Measurements from ENCODE around the gene FBP1.

The FBP1 gene

GRCh38 chr9:94648185-94648584 lies 8.9 kb upstream of the FBP1 start:
- H3K4me3 ChIP-seq (ENCODE audit: control insufficient read depth, low read depth, low read length), result no peak overlapping the region
- DNase-seq (ENCODE audit: low read depth), result no peak
- no peak for TF ChIP-seq CTCF (IDR thresholded peaks at IDR 0.05; ENCODE audit: control insufficient read depth, insufficient read depth, low read depth, low read length, missing control alignments)

DNA sequence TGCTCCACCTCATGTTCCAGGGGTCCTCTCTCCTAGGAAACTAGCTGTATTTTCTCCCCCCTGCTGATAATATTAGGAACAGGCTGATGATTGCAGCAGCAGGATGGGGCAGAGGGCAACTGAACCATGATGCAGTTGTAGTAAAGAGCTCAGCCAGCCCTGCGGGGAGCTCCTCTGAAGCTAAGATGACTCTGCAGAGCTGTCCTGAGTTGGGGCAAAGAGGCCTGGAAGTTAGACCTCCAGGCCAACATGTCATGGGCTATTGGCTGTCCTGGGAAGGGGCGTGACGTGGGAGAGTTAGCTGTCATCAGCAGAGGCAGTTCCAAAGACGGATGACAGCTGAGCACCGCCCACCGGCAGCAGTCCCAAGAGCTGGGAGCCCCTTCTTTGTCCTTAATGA lies 6.6 kb upstream of the FBP1 start:
- TF ChIP-seq CTCF (IDR thresholded peaks at IDR 0.05; ENCODE audit: control insufficient read depth, insufficient read depth, low read depth, low read length, missing control alignments), result no peak
- H3K4me3 ChIP-seq (ENCODE audit: control insufficient read depth, low read depth, low read length), result no peak overlapping the region
- DNase-seq (ENCODE audit: low read depth), result no peak

- no peak overlapping the region for H3K4me3 ChIP-seq (ENCODE audit: control insufficient read depth, low read depth, low read length)
- no peak for TF ChIP-seq CTCF (IDR thresholded peaks at IDR 0.05; ENCODE audit: control insufficient read depth, insufficient read depth, low read depth, low read length, missing control alignments)
- DNase-seq (ENCODE audit: low read depth), result no peak
These were observed 5.2 kb upstream of the FBP1 start for GRCh38 chr9:94644543-94644942.

- no peak for TF ChIP-seq CTCF (IDR thresholded peaks at IDR 0.05; ENCODE audit: control insufficient read depth, insufficient read depth, low read depth, low read length, missing control alignments)
- no peak for DNase-seq (ENCODE audit: low read depth)
- no peak overlapping the region for H3K4me3 ChIP-seq (ENCODE audit: control insufficient read depth, low read depth, low read length)
These were observed 4.4 kb upstream of the FBP1 start for GRCh38 chr9:94643741-94644140.

DNA sequence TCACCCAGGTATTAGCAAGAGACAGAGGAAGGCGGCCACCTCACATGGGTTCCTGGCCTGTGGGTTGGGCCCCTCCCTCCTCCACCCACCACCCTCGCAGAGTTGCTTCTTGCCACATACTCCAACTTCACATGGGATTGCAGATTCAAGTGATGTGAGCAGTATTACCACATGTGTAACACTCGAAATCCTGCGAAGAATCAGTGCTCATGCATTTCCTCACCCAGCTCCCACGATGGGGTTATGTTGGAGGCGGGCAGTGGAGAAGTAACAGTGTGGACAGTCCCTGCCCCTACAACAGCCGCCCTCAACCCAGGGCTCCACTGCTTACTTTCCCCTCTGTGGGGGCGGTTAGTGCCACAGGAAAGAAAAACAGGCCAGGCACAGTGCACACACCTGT lies 3.9 kb upstream of the FBP1 start:
- DNase-seq (ENCODE audit: low read depth), result no peak
- no peak overlapping the region for H3K4me3 ChIP-seq (ENCODE audit: control insufficient read depth, low read depth, low read length)
- no peak for TF ChIP-seq CTCF (IDR thresholded peaks at IDR 0.05; ENCODE audit: control insufficient read depth, insufficient read depth, low read depth, low read length, missing control alignments)

DNA sequence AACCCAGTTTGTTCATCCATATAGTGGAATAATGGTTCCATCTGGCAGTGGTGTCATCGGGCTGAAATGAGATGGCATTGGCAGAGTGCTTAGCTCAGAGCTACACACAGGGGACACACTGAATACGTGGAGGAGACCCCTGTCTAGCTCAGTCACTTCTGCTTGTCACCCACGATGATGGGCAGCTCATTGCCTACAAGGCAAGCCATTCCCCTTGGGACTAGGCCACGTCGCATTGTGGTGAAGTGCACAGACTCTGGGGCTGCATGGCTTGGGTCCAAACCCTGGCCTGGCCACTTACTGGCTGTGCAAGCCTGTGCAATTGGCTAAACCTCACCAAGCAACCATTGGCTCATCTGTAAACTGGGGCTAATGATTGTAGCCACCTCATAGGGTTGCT lies 3.2 kb upstream of the FBP1 start:
- DNase-seq (ENCODE audit: low read depth), result no peak
- no peak for TF ChIP-seq CTCF (IDR thresholded peaks at IDR 0.05; ENCODE audit: control insufficient read depth, insufficient read depth, low read depth, low read length, missing control alignments)
- H3K4me3 ChIP-seq (ENCODE audit: control insufficient read depth, low read depth, low read length), result no peak overlapping the region

DNA sequence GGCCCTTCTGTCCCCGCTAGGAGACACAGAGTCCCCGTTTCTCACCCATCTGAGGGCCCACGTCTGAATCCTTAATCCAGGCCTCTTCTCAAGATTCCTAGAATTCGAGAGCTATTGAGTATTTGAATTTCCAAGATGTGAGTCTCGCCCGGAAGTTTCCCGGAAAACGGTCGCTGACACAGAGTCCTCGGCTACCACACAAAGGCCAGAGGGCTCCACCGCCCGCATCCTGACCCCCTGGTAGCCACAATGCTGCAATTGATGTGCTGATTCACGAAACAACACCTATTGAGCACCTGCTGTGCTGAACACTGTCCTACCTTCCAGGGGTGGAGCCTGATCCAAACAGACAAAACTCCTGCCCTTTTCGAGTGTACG lies 670 bp upstream of the FBP1 start:
- TF ChIP-seq CTCF (IDR thresholded peaks at IDR 0.05; ENCODE audit: control insufficient read depth, insufficient read depth, low read depth, low read length, missing control alignments), result no peak
- no peak overlapping the region; the same call in 1 of the 2 replicates for H3K4me3 ChIP-seq (ENCODE audit: control insufficient read depth, low read depth, low read length)

More for the DNA sequence above, 670 bp upstream of the FBP1 start:
- no peak for DNase-seq (ENCODE audit: low read depth)
